ENCODE measurements around the gene CAPN10. TPM values are rescaled to one million over a fixed set of nuclear protein-coding genes. Genes with fewer than 3 reads are reported as not detected.

Gene CAPN10
- total RNA-seq, 1 donor from 2014 or later = 55.4 TPM

Other genes starting within 250 kb of the CAPN10 start
- 6.2 and 6.5 TPM in 2 replicates for gene GPC1, start 151.1 kb upstream of the CAPN10 start, total RNA-seq
- 21.9 and 25.2 TPM in 2 replicates for gene ANKMY1, start 28.7 kb upstream of the CAPN10 start, total RNA-seq
- 8.6 and 10.7 TPM in 2 replicates for gene DUSP28, start 26.4 kb upstream of the CAPN10 start, total RNA-seq
- 61.8 and 62.8 TPM in 2 replicates for gene RNPEPL1, start 18.2 kb upstream of the CAPN10 start, total RNA-seq
- 7.6 and 8.2 TPM in 2 replicates for gene GPR35, start 38.7 kb downstream of the CAPN10 start, total RNA-seq
- gene AQP12B, start 96.2 kb downstream of the CAPN10 start, total RNA-seq = not detected in 2 replicates
- gene AQP12A, start 105.1 kb downstream of the CAPN10 start, total RNA-seq = not detected in 2 replicates
- 0.66 and 0.83 TPM in 2 replicates for gene KIF1A, start 233.5 kb downstream of the CAPN10 start, total RNA-seq

Measured in activated T-helper 1 cell treated with anti-CD3 and anti-CD28 coated beads, Interleukin-12 subunit alpha, Interleukin-12 subunit beta, Interleukin-2, Interleukin-4 antibody, amounts not matched to agents 30 ng/mL and 10 ng/mL and 1 ng/mL, durations not matched to agents 14 hours and 24 hours and 36 hours (primary cell).